DOHH2 (cell line): ENCODE data around the gene ZNF594.
"Not testable (repeated sequence)": the region's sequence is repeated elsewhere in the genome, so short reads cannot be mapped to it uniquely, and the experiment has no call there.

Experiments
- H3F3A ChIP-seq: fragments of 200-600 bp; sonication (generic), shearing (Covaris generic); 2 replicates; pipeline ENCODE4 v1.6.0; 2016; ENCODE audit warnings: antibody characterized with exemption, mild to moderate bottlenecking; ENCODE audit not compliant: control insufficient read depth, insufficient read depth
- H3K27ac ChIP-seq: fragments of 200-600 bp; sonication (generic); 2 replicates; pipeline ENCODE4 v1.5.1; 2014; ENCODE audit warnings: low read depth, mild to moderate bottlenecking, low read length, moderate library complexity
- H3K27me3 ChIP-seq: fragments of 200-600 bp; sonication (generic); 2 replicates; pipeline ENCODE4 v1.6.1; 2014; ENCODE audit warnings: mild to moderate bottlenecking, low read length, mixed read lengths; ENCODE audit not compliant: control insufficient read depth
- H3K36me3 ChIP-seq: fragments of 200-600 bp; sonication (generic); 2 replicates; pipeline ENCODE4 v1.6.1; 2014; ENCODE audit warnings: mild to moderate bottlenecking, low read length, moderate library complexity, mixed read lengths; ENCODE audit not compliant: control insufficient read depth
- H3K4me1 ChIP-seq: fragments of 200-600 bp; sonication (generic); 2 replicates; pipeline ENCODE4 v1.6.1; 2014; ENCODE audit warnings: mild to moderate bottlenecking, low read length, mixed read lengths; ENCODE audit not compliant: control insufficient read depth
- H3K4me2 ChIP-seq: fragments of 200-600 bp; sonication (generic); 2 replicates; pipeline ENCODE4 v1.6.0; 2014; ENCODE audit warnings: mild to moderate bottlenecking, low read length, moderate library complexity
- H3K4me3 ChIP-seq: fragments of 200-600 bp; sonication (generic); 2 replicates; pipeline ENCODE4 v1.5.1; 2014; ENCODE audit warnings: mild to moderate bottlenecking, low read length, mixed read lengths
- H3K79me2 ChIP-seq: fragments of 200-600 bp; sonication (generic); 2 replicates; pipeline ENCODE4 v1.6.1; 2014; ENCODE audit warnings: mild to moderate bottlenecking, low read length, mixed read lengths; ENCODE audit not compliant: control insufficient read depth
- H3K9me2 ChIP-seq: fragments of 200-600 bp; sonication (generic); replicated peaks from 2 replicates; pipeline ENCODE4 v1.6.1; 2014; ENCODE audit warnings: mild to moderate bottlenecking, low read length, mixed read lengths; ENCODE audit not compliant: control insufficient read depth
- H3K9me3 ChIP-seq: fragments of 200-600 bp; sonication (generic); 2 replicates; pipeline ENCODE4 v1.6.1; 2014; ENCODE audit warnings: antibody characterized with exemption, low read length, mixed read lengths; ENCODE audit not compliant: control insufficient read depth, insufficient read depth
- H4K20me1 ChIP-seq: fragments of 200-600 bp; sonication (generic); 2 replicates; pipeline ENCODE4 v1.6.0; 2014; ENCODE audit warnings: low read depth, mild to moderate bottlenecking, antibody characterized with exemption, low read length, moderate library complexity; ENCODE audit not compliant: control insufficient read depth, insufficient read depth
- CTCF ChIP-seq: fragments of 200-600 bp; sonication (generic); IDR thresholded peaks from one replicate; pipeline ENCODE4 v1.5.1; 2014; ENCODE audit warnings: antibody characterized with exemption, mild to moderate bottlenecking, low read depth, low read length; ENCODE audit not compliant: poor library complexity, severe bottlenecking
- EZH2phosphoT487 ChIP-seq: fragments of 200-600 bp; sonication (generic); IDR thresholded peaks from 2 replicates; pipeline ENCODE4 v1.6.1; 2017; ENCODE audit warnings: borderline replicate concordance, mild to moderate bottlenecking, antibody characterized with exemption, low read length, moderate library complexity, mixed read lengths

Gene ZNF594

GRCh38 chr17:5146122-5146521 lies 45.5 kb downstream of the ZNF594 start:
- not testable (repeated sequence) for H3K27me3 ChIP-seq, H3K4me3 ChIP-seq, H3K9me3 ChIP-seq, H3K36me3 ChIP-seq, H4K20me1 ChIP-seq, H3K27ac ChIP-seq, H3K4me2 ChIP-seq, H3K79me2 ChIP-seq, H3K4me1 ChIP-seq, H3K9me2 ChIP-seq, H3F3A ChIP-seq

GRCh38 chr17:5142877-5143276 lies 48.8 kb downstream of the ZNF594 start:
- H3K9me2 ChIP-seq, H3F3A ChIP-seq, H3K4me3 ChIP-seq, H3K27me3 ChIP-seq, H3K4me2 ChIP-seq, H3K4me1 ChIP-seq, H3K9me3 ChIP-seq, H3K27ac ChIP-seq, H3K79me2 ChIP-seq, H3K36me3 ChIP-seq, H4K20me1 ChIP-seq: not testable (repeated sequence)

- Histone ChIP-seq H3K27ac (no peak overlapping the region), H3K27me3 (no peaks in the 10 kb centered on the region), H3K9me2 (no peaks in the 10 kb centered on the region), H3K4me3 (no peak overlapping the region), H3K4me1 (no peaks in the 10 kb centered on the region), H3F3A (no peaks in the 10 kb centered on the region), H3K36me3 (no peaks in the 10 kb centered on the region), H3K9me3 (no peaks in the 10 kb centered on the region), H3K4me2 (no peak overlapping the region), H4K20me1 (no peaks in the 10 kb centered on the region), H3K79me2 (no peaks in the 10 kb centered on the region)
- TF ChIP-seq EZH2phosphoT487 (no peak), CTCF (no peak)
Measured at GRCh38 chr17:5139458-5139732, 52.3 kb downstream of the ZNF594 start.

- H3F3A ChIP-seq, result no peaks in the 10 kb centered on the region
- no peak for TF ChIP-seq EZH2phosphoT487
- TF ChIP-seq CTCF, result no peak
- no peaks in the 10 kb centered on the region for H4K20me1 ChIP-seq
Measured at GRCh38 chr17:5138616-5139457, 52.8 kb downstream of the ZNF594 start.

GRCh38 chr17:5138198-5138544 lies 53.5 kb downstream of the ZNF594 start:
- H3K4me3 ChIP-seq, H4K20me1 ChIP-seq, H3F3A ChIP-seq, H3K9me3 ChIP-seq, H3K9me2 ChIP-seq, H3K36me3 ChIP-seq, H3K4me1 ChIP-seq, H3K79me2 ChIP-seq, H3K4me2 ChIP-seq, H3K27ac ChIP-seq, H3K27me3 ChIP-seq: not testable (repeated sequence)

More at GRCh38 chr17:5138616-5139457, 52.8 kb downstream of the ZNF594 start:
- Histone ChIP-seq H3K79me2 (no peaks in the 10 kb centered on the region), H3K36me3 (no peaks in the 10 kb centered on the region), H3K4me1 (no peaks in the 10 kb centered on the region), H3K9me2 (no peaks in the 10 kb centered on the region), H3K4me3 (no peak overlapping the region), H3K27ac (no peak overlapping the region), H3K27me3 (no peaks in the 10 kb centered on the region), H3K4me2 (no peak overlapping the region), H3K9me3 (no peaks in the 10 kb centered on the region)

- not testable (repeated sequence) for H4K20me1 ChIP-seq, H3K27ac ChIP-seq, H3K36me3 ChIP-seq, H3K4me3 ChIP-seq, H3K27me3 ChIP-seq, H3K9me2 ChIP-seq, H3F3A ChIP-seq, H3K79me2 ChIP-seq, H3K9me3 ChIP-seq, H3K4me2 ChIP-seq, H3K4me1 ChIP-seq
Measured at GRCh38 chr17:5137511-5138197, 54.0 kb downstream of the ZNF594 start.
